Omental fat pad (tissue), 4 donors: ENCODE results near the gene PSMB3. TPM values are rescaled to one million over a fixed set of nuclear protein-coding genes. Genes with fewer than 3 reads are reported as not detected.
A peak's percentile ranks its signal among the peaks of the same experiment; 100 is the strongest.

Experiments used
- ATAC-seq: fragments of 150-250 bp; one replicate; pipeline ENCODE4 v1.9.1; 2016; ENCODE audit warnings: mild to moderate bottlenecking, moderate library complexity; ENCODE audit not compliant: low FRiP score
- DNase-seq: peaks from one replicate; pipeline ENCODE4 v3.0.0-alpha.2; 2019; ENCODE audit warnings: low spot score
- small RNA-seq: library from RNA; depleted of rRNA; stranded (forward); fragments of <200 nt; gene quantifications from one replicate; pipeline ENCODE3, GENCODE V24; 2016
- total RNA-seq, 4 donors: library from RNA; depleted of rRNA; stranded (reverse); fragments of >200 nt; gene quantifications; one replicate each; pipeline ENCODE4 v1.1.0, GENCODE V29; 2016
- TF ChIP-seq, protein P1 (sequence below), 3 donors: fragments of 450-650 bp; IDR thresholded peaks; one replicate each; pipeline ENCODE4 v1.5.1; 2016 to 2017; ENCODE audit warnings: antibody characterized with exemption in 3 of 3, mild to moderate bottlenecking in 3 of 3, moderate library complexity in 2 of 3

PSMB3 gene
- total RNA-seq, 4 donors from 2014 or later, result 140 to 169 (median 155) TPM

DNA sequence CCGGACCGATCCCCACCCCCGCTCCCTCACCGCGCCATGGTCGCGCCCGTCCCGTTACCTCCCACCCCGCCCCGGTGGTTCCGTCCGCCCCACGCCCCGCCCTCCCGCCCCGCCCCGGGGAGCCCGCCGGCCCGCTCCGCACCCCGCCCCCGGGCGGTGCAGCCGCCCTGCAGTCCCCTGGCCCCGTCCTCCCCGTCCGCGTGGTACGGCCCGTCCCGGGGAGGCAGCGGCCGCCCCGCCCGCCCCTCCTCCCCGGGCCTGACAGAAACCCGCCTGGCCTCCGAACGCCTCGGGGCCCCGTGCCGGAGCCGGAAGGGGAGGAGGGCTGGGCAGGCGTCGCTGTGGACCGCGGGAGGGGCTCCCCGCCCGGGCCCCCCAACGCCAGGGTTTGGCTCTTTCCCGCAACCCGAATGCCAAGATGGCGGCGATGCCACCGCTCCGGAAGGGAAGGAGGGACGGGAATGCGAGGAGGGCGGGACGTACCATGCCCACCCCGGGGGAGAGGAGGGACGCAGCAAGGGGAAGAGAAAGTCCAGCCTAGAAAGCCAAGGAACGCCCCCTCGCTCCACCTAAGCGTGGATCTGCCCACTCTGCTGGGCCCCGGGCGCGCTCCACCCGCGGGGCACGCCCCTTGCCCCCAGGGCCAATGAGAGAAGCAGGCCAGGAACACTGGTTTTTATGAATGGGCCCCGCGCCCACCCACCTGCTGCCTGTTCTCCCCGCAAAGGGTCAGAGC lies 47.1 kb downstream of the PSMB3 start, which contains the start of gene PIP4K2B:
Gene PIP4K2B, minus strand, starts transcription at position 56 of the 736 bp plus-strand sequence. CDS start 132 bp downstream, outside the sequence.
- DNase-seq (peak; percentile 64), ATAC-seq (peak; percentile 99)
- TF ChIP-seq, protein P1, sequence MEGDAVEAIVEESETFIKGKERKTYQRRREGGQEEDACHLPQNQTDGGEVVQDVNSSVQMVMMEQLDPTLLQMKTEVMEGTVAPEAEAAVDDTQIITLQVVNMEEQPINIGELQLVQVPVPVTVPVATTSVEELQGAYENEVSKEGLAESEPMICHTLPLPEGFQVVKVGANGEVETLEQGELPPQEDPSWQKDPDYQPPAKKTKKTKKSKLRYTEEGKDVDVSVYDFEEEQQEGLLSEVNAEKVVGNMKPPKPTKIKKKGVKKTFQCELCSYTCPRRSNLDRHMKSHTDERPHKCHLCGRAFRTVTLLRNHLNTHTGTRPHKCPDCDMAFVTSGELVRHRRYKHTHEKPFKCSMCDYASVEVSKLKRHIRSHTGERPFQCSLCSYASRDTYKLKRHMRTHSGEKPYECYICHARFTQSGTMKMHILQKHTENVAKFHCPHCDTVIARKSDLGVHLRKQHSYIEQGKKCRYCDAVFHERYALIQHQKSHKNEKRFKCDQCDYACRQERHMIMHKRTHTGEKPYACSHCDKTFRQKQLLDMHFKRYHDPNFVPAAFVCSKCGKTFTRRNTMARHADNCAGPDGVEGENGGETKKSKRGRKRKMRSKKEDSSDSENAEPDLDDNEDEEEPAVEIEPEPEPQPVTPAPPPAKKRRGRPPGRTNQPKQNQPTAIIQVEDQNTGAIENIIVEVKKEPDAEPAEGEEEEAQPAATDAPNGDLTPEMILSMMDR (IDR thresholded peaks at IDR 0.05), result no peak

DNA sequence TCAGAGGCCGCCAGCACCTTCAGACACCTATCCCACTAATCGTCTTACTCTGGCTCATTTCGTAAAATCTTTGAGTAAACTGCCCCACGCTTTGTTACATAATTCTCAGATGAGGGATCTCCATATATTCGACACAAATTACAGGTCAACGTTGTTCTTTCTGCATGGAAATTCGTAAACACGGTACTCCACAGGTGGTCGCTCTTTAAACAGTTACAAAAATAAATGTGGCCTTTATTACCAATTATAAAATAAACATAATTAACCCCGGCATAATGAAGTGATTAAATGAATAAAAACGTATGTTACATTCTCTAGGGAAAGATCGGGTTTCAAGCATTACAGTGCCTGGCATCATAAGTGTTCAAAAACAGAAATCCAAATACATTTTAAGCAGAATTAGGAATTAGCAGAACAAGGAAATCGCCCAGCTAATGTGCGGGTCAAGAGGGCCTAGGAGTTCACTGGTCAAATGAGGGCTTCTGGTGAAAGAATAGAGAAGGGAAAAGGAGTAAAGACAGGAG lies 47.8 kb downstream of the PSMB3 start:
- DNase-seq, result no peak
- TF ChIP-seq, protein P1 (IDR thresholded peaks at IDR 0.05), result no peak
- ATAC-seq, result no peak

DNA sequence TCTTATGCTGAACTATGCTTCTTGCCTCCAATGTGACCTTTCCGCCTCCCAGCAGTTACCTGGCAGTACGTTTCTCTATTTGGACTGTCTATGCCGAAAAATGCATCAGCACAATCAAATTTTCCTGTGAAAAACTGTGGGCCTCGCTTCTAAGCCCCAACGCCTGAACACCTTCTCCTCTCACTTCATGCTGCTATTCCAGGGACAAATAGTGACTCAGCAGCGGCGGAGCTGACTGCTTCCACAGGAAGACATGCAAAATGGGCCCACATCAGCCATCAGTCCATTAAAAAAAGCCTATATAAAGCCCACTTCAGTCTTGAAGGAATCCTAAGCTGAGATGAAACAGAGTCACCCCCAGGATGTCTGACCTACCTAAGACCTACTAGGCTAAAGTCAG lies 57.3 kb downstream of the PSMB3 start:
- DNase-seq, result no peak
- no peak for ATAC-seq
- TF ChIP-seq, protein P1 (IDR thresholded peaks at IDR 0.05), result no peak

Small RNA genes lying within 50 kb of the gene (small RNA-seq; reads per million reads assigned to genes)
- gene MIR4726 (not detected), gene RNA5SP440 (1.2 reads per million), gene RNU6-866P (not detected)

Other genes with a start within 250 kb of the PSMB3 start
- gene SRCIN1, start 146.8 kb upstream of the PSMB3 start, total RNA-seq, result 1 to 10 TPM; 1.2 to 5.6 (median 2.7) TPM
- gene EPOP, start 77.8 kb upstream of the PSMB3 start, total RNA-seq, result 1 to 10 TPM in 2 of 4 donors, under 1 TPM in 2; 0.38 to 5.2 (median 1.5) TPM
- 100 to 1,000 TPM in 1 of 4 donors, 10 to 100 TPM in 3; 38.7 to 108 (median 54.8) TPM for gene MLLT6, start 47.5 kb upstream of the PSMB3 start, total RNA-seq
- 10 to 100 TPM in 3 of 4 donors, 1 to 10 TPM in 1; 7.6 to 25.5 (median 15.7) TPM for gene CISD3, start 22.4 kb upstream of the PSMB3 start, total RNA-seq
- gene PCGF2, start 4.4 kb upstream of the PSMB3 start, total RNA-seq, result 10 to 100 TPM in 1 of 4 donors, 1 to 10 TPM in 3; 3.2 to 17.0 (median 6.1) TPM
- 10 to 100 TPM; 25.7 to 79.0 (median 47.2) TPM for gene PIP4K2B, start 46.8 kb downstream of the PSMB3 start, total RNA-seq
- gene CWC25, start 72.6 kb downstream of the PSMB3 start, total RNA-seq, result 10 to 100 TPM; 15.2 to 49.6 (median 30.5) TPM
- gene RPL23, start 101.0 kb downstream of the PSMB3 start, total RNA-seq, result 1,000 to 10,000 TPM; 1,566 to 2,133 (median 2,034) TPM
- 100 to 1,000 TPM; 111 to 174 (median 148) TPM for gene LASP1, start 117.3 kb downstream of the PSMB3 start, total RNA-seq
- not detected for gene FBXO47, start 214.7 kb downstream of the PSMB3 start, total RNA-seq